ENCODE measurements around the gene TCEANC2. TPM values are rescaled to one million over a fixed set of nuclear protein-coding genes. Genes with fewer than 3 reads are reported as not detected.

TCEANC2 gene
- total RNA-seq, 4 donors from 2014 or later: 3.0 to 9.0 (median 5.5) TPM

- H3K4me1 ChIP-seq: peaks cover 0 to 49% (median 31%) of the 10 kb centered on the region in 4 donors
- WGBS, 2 donors: 40 to 46% methylated on average over 5 of the region's 5 CpGs
- no peaks in the 10 kb centered on the region for H3K9me3 ChIP-seq
- no peak for DNase-seq (ENCODE audit: low spot score in 2 of 2)
- peak overlapping the region; percentile 59 to 81 (median 76) for H3K4me3 ChIP-seq
- peaks cover 0 to 11% (median 0%) of the 10 kb centered on the region in 3 donors for H3K36me3 ChIP-seq
- H3K27ac ChIP-seq: peak overlapping the region in 3 of 4 donors; percentile 95 to 96 (median 96)
- TF ChIP-seq EP300 (IDR thresholded peaks at IDR 0.05) (no peak), POLR2A (IDR thresholded peaks at IDR 0.05) (no peak), CTCF (IDR thresholded peaks at IDR 0.05) (no peak)
- no peaks in the 10 kb centered on the region for H3K27me3 ChIP-seq
Observed at GRCh38 chr1:54054438-54054749, 986 bp downstream of the TCEANC2 start.

GRCh38 chr1:54064299-54064698 lies 10.9 kb downstream of the TCEANC2 start:
- WGBS, 2 donors: 63 to 76% methylated on average over 5 of the region's 5 CpGs
- no peak overlapping the region for H3K4me3 ChIP-seq
- H3K36me3 ChIP-seq: no peaks in the 10 kb centered on the region
- DNase-seq (ENCODE audit: low spot score in 2 of 2): no peak
- no peaks in the 10 kb centered on the region for H3K27me3 ChIP-seq
- no peaks in the 10 kb centered on the region for H3K4me1 ChIP-seq
- no peak overlapping the region for H3K27ac ChIP-seq
- H3K9me3 ChIP-seq: no peaks in the 10 kb centered on the region
- TF ChIP-seq CTCF (IDR thresholded peaks at IDR 0.05) (no peak), EP300 (IDR thresholded peaks at IDR 0.05) (no peak), POLR2A (IDR thresholded peaks at IDR 0.05) (no peak)

- no peak for DNase-seq (ENCODE audit: low spot score in 2 of 2)
- Histone ChIP-seq H3K36me3 (peaks cover 0 to 18% (median 5%) of the 10 kb centered on the region in 3 donors), H3K27ac (no peak overlapping the region), H3K4me1 (no peaks in the 10 kb centered on the region), H3K4me3 (no peak overlapping the region), H3K27me3 (no peaks in the 10 kb centered on the region), H3K9me3 (no peaks in the 10 kb centered on the region)
- TF ChIP-seq POLR2A (IDR thresholded peaks at IDR 0.05) (no peak), CTCF (IDR thresholded peaks at IDR 0.05) (no peak)
- 48 to 53% methylated on average over 1 of the region's 1 CpG for WGBS, 2 donors
Observed at GRCh38 chr1:54069791-54070170, 16.4 kb downstream of the TCEANC2 start.

GRCh38 chr1:54070171-54070837 lies 16.9 kb downstream of the TCEANC2 start:
- Histone ChIP-seq H3K4me1 (no peaks in the 10 kb centered on the region), H3K9me3 (no peaks in the 10 kb centered on the region), H3K27me3 (no peaks in the 10 kb centered on the region), H3K27ac (no peak overlapping the region), H3K36me3 (peaks cover 0 to 18% (median 5%) of the 10 kb centered on the region in 3 donors), H3K4me3 (no peak overlapping the region)
- DNase-seq (ENCODE audit: low spot score in 2 of 2): no peak
- TF ChIP-seq CTCF (IDR thresholded peaks at IDR 0.05) (peak; percentile 51 to 79 (median 65)), EP300 (IDR thresholded peaks at IDR 0.05) (no peak)
- WGBS, 2 donors: 32 to 34% methylated on average over 2 of the region's 2 CpGs

GRCh38 chr1:54077359-54077758 lies 24.0 kb downstream of the TCEANC2 start:
- Histone ChIP-seq H3K4me1 (no peaks in the 10 kb centered on the region), H3K9me3 (no peaks in the 10 kb centered on the region), H3K27me3 (no peaks in the 10 kb centered on the region), H3K36me3 (peaks cover 0 to 7% (median 0%) of the 10 kb centered on the region in 3 donors), H3K4me3 (no peak overlapping the region), H3K27ac (no peak overlapping the region)
- TF ChIP-seq CTCF (IDR thresholded peaks at IDR 0.05) (no peak), POLR2A (IDR thresholded peaks at IDR 0.05) (no peak), EP300 (IDR thresholded peaks at IDR 0.05) (no peak)
- no peak for DNase-seq (ENCODE audit: low spot score in 2 of 2)
